Fibroblast of mammary gland (primary cell): ENCODE data around the gene ARL6IP5.

Source experiments
- DNase-seq: peaks from one replicate; pipeline ENCODE4 v3.0.0-alpha.2; 2010; ENCODE audit warnings: low read depth
- H3K4me3 ChIP-seq: 2 replicates; pipeline ENCODE4 v1.5.1; 2011; ENCODE audit warnings: low read depth, mild to moderate bottlenecking, low read length, moderate library complexity; ENCODE audit not compliant: control insufficient read depth
- TF ChIP-seq, protein P1 (sequence below): conservative IDR thresholded peaks from 2 replicates; pipeline ENCODE4 v1.5.1; 2011; ENCODE audit warnings: low read depth, low read length, inconsistent platforms; ENCODE audit not compliant: control insufficient read depth, insufficient read depth

The ARL6IP5 gene

DNA sequence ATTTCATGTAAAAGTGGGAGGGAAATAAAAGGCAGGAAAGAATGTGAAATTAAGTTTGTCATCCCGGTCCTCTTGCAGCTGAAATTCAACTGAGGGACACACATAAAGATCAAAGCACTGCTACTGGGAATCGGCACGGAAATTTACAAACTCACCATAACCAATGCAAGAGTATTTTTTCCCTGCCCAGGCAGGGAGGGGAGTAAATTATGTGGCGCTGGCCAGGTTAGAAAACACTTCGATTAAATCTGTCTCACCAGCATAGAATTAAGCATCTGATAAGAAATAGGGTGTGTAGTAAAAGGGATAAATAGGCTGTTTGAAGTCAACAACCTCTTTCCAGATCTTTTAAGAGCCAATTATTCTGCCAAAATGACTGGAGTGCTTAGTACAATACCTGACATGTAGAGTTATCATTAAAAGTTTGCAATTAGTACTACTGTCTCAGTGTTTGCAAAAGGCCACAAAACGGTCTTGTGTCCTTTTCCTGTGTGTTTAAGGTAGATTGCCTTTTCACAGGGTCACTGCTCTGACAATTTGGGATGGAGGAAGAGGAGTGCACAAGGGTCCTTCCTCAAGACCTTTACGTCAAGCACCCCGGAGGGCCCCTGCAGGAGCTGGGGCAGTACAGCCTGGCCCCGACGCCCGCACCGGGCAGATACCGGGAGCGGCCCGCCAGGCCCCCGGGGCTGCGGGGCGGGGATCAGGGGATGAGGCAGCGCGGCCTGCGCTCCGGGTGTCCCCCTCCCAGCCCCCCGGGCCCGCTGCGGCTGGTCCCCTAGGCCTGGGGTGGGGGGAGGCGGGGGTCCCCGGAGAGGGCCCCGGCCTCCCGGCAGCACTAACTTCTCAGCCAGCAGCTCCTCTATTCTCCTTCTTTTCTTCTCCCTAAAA lies 5.2 kb upstream of the ARL6IP5 start:
- no peak for DNase-seq
- TF ChIP-seq, protein P1, sequence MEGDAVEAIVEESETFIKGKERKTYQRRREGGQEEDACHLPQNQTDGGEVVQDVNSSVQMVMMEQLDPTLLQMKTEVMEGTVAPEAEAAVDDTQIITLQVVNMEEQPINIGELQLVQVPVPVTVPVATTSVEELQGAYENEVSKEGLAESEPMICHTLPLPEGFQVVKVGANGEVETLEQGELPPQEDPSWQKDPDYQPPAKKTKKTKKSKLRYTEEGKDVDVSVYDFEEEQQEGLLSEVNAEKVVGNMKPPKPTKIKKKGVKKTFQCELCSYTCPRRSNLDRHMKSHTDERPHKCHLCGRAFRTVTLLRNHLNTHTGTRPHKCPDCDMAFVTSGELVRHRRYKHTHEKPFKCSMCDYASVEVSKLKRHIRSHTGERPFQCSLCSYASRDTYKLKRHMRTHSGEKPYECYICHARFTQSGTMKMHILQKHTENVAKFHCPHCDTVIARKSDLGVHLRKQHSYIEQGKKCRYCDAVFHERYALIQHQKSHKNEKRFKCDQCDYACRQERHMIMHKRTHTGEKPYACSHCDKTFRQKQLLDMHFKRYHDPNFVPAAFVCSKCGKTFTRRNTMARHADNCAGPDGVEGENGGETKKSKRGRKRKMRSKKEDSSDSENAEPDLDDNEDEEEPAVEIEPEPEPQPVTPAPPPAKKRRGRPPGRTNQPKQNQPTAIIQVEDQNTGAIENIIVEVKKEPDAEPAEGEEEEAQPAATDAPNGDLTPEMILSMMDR, result no peak
- peak overlapping the region; percentile 68 for H3K4me3 ChIP-seq

DNA sequence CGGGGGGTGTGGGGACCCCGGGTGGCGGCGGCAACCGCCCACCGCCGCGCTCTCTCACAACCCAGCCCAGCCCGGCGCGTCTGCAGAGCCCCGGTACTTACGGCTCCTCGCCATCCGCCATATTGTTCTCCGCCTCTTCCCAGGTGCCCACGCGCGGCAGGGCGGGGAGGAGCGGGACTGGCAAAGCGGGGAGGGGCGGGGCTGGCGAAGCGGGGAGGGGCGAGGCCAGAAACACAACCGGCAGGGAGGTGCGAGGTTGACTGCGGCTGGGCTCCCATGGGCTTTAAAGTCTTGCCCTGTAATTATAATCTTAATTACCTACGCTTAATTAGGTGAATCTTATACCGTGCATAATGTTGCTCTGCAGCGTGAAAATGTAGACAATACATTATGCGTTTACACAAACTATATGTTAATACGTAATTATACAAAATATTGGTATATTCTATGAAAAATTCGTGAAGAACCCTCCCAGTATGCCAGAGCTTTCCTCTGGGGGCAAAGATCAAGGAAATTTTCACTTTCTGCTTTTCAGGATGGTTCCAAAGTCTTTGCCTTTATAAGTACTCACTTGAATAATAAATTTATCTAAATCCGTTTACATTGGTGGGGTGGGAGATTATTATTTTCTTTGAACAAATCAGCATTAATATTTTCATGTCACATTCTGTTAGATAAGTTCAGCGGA lies 4.4 kb upstream of the ARL6IP5 start, which contains the start of gene UBA3:
UBA3 (minus strand) TSS at position 133 of the 688 bp plus-strand sequence; CDS start at position 121, 12 bp downstream.
- TF ChIP-seq, protein P1, result no peak
- peak within 1 kb of the TSS; percentile 68 for H3K4me3 ChIP-seq
- DNase-seq, result peak; percentile 74

DNA sequence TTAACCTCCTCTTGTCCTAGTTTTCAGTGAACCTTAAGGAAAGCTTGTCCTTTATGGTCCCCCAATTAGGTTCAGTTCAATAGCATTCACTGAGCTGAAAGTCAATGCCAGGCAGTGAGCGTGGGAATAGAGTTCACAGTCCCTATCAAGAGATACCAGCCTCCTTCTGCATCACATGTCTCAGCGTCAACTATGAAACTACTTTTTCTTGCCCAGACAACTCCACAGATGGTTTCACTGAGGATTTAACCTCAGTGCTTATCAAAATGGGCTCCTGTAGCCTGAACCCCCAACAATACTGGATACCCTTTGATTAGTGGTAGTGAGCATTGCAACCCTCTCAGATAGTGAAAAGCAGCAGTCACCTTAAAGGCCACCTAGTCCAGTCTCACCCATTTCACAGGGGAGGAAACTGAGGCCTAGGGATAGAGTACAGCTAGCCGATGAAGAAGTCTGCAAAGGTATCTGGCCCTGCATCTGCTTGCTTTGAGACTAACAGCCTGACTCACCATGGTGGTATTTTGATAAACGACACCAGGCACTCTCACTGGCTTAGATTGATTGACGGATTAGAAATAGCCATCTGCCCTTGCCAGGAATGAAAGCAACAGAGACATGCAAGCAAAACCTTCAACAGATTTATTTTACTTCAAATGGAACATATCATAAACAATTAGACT lies 3.0 kb upstream of the ARL6IP5 start:
- TF ChIP-seq, protein P1, result no peak
- no peak overlapping the region for H3K4me3 ChIP-seq
- DNase-seq, result no peak

DNA sequence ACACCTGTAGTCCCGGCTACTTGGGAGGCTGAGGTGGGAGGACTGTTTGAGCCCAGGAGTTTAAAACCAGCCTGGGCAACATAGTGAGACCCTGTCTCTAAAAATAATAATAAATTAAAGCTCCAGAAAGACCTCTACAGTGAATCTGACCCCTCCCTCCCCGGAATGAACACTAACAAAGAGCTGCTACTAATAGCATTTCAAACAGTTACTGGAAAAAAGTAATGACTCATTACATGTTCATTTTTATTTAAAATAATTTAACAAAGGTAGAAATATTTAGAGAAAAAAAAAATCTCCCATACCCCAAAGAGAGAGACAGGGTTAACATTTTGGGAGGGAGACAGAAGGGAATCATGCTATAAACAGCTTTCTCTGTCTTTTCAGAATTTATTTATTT lies 2.4 kb upstream of the ARL6IP5 start:
- H3K4me3 ChIP-seq, result no peak overlapping the region
- TF ChIP-seq, protein P1, result no peak
- DNase-seq, result no peak

DNA sequence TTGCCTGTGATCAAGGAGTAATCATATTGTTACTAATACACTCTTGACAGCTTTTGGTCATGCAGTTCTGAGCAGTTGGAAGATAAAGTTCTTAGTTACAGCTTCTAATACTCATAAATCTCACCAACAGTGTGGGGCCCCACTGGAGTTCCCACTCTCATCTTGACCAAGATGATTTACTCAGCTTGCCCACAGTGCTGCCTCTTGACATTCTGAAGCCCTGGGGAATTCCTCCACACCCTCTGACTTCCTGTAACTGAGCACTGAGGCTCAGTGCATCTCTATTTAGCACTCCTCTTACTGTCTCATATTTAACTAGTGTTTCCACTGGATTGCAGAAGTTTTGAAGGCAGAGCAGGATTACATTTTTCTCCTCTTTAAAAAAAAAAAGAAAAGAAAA lies 1.9 kb upstream of the ARL6IP5 start:
- TF ChIP-seq, protein P1, result no peak
- no peak overlapping the region for H3K4me3 ChIP-seq
- DNase-seq, result peak; percentile 81

DNA sequence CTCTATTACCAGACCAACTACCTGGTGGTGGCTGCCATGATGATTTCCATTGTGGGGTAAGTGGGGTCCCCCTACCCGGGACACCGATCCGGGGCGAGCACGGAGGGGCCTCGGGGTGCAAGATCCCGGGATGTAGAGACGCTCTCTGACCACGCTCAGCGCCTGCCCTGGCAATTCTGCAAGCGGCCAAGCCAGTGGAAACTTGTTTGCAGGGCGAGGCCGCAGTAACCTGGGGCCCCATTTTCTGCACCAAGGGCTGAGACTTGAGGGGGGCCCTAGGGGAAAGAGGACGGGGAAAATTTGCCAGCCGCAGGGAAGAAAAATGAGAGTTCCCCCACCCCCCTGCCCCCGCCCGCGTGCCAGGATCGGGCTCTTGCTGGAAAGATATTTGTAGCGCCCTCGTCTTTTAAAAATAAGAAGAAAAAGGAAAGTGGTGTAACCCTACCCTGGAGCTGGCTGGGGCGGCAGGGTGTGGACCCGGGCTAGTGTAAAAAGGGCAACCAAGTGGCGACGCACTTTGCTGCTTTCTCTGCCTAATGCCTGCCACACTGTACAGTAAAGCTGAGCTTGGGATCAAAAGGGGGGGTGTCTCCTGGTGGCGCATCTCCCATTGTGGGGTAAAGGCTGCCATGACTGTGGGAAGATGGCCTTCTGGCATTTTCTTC lies 563 bp downstream of the ARL6IP5 start:
- peak; percentile 48 for DNase-seq
- TF ChIP-seq, protein P1, result no peak

More for the DNA sequence above, 563 bp downstream of the ARL6IP5 start:
- H3K4me3 ChIP-seq, result peak overlapping the region; percentile 98
